ENCODE results near the gene SPTB. TPM values are rescaled to one million over a fixed set of nuclear protein-coding genes. Genes with fewer than 3 reads are reported as not detected.
A peak's percentile ranks its signal among the peaks of the same experiment; 100 is the strongest.

The SPTB gene
- polyA plus RNA-seq, 3 donors: 15.5 to 18.8 (median 16.2) TPM

GRCh38 chr14:64891839-64892375 lies 12.2 kb upstream of the SPTB start:
- DNase-seq: peak; percentile 52

GRCh38 chr14:64891173-64891838 lies 11.6 kb upstream of the SPTB start:
- no peak for DNase-seq

GRCh38 chr14:64889352-64889751 lies 9.6 kb upstream of the SPTB start:
- no peak for DNase-seq

GRCh38 chr14:64885559-64885958 lies 5.9 kb upstream of the SPTB start:
- no peak for DNase-seq

- DNase-seq: no peak
These were observed 764 bp upstream of the SPTB start for GRCh38 chr14:64880221-64881121.

- no peak for DNase-seq
These were observed 671 bp downstream of the SPTB start for GRCh38 chr14:64878837-64879634.

GRCh38 chr14:64877846-64878245 lies 1.9 kb downstream of the SPTB start:
- DNase-seq: no peak

- no peak for DNase-seq
These were observed 4.4 kb downstream of the SPTB start for GRCh38 chr14:64875350-64875749.

- DNase-seq: no peak
These were observed 6.0 kb downstream of the SPTB start for GRCh38 chr14:64873506-64874219.

GRCh38 chr14:64871344-64871743 lies 8.4 kb downstream of the SPTB start:
- DNase-seq: no peak

- no peak for DNase-seq
These were observed 9.5 kb downstream of the SPTB start for GRCh38 chr14:64870160-64870559.

GRCh38 chr14:64868841-64869240 lies 10.9 kb downstream of the SPTB start:
- DNase-seq: no peak

- no peak for DNase-seq
These were observed 11.3 kb downstream of the SPTB start for GRCh38 chr14:64868379-64868778.

- no peak for DNase-seq
These were observed 12.5 kb downstream of the SPTB start for GRCh38 chr14:64867182-64867581.

- DNase-seq: no peak
These were observed 13.7 kb downstream of the SPTB start for GRCh38 chr14:64865992-64866391.

- no peak for DNase-seq
These were observed 14.6 kb downstream of the SPTB start for GRCh38 chr14:64865109-64865508.

- DNase-seq: no peak
These were observed 15.4 kb downstream of the SPTB start for GRCh38 chr14:64864258-64864657.

- DNase-seq: no peak
These were observed 17.8 kb downstream of the SPTB start for GRCh38 chr14:64861916-64862315.

GRCh38 chr14:64860039-64860438 lies 19.7 kb downstream of the SPTB start:
- DNase-seq: no peak

- no peak for DNase-seq
These were observed 21.5 kb downstream of the SPTB start for GRCh38 chr14:64857979-64858744.
